HCEC 1CT (cell line): ENCODE data around the gene BATF3.
"Not testable (repeated sequence)": the region's sequence is repeated elsewhere in the genome, so short reads cannot be mapped to it uniquely, and the experiment has no call there.

Source experiments
- DNase-seq: peaks from one replicate; pipeline ENCODE4 v3.0.0-alpha.2; 2017

The BATF3 gene

DNA sequence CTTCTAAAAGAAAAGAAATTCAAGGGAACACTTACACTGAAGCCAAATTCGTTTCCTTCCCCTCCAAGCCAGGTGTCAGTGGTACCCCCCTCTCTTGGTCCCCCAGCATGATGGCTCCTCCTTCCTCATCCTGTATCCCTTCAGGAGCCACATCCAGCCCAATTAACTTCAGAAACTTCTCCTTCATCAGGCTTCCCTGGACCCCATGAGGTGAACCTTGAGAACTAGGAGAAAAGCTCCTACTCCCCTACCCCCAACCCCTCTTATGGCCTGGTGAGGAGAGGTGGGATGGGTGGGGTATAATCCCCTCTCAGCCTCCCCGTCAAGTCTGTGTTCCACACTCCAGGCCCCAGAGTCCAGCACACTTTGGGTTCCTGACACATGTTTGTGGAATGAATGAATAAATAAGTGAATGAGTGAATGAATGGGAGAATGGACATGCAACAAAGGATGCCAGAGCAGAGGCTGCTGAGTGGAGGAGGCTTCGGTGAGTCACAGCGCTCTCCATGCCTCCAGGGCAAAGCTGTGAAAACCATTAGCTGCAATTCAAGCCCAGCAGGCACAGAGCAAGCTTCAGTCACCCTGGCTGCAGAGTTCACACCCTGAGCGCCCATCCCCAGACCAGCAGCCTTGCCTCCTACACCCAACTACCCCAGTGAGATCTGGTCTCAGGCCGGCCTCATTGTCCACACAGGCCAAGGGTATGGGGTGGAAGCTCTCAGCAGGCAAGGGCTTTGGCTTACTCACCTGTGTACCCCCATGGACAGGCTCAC lies 43.8 kb downstream of the BATF3 start:
- peak; percentile 7 for DNase-seq

DNA sequence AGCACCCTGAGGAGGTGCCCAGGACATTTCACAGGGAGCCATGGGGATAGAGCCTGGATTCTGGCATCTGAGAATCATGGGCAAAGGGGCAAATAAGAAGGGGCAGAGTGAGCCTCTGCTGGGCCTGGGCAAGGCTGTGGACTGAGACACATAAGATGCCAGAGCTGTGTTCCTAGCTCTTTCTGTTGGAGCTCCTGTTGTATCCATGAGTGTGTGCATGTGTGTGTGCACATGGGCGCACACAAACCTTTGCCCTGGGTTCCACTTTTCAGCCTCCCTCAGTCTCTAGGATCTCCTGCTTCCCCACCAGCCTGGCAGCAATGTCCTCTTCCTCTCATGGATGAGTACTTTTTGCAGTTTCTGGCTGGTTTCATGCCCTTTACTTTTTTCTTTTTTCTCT lies 47.0 kb downstream of the BATF3 start:
- DNase-seq: no peak

GRCh38 chr1:212651977-212652376 lies 47.7 kb downstream of the BATF3 start:
- DNase-seq: no peak

- peak; percentile 18 for DNase-seq
Measured at GRCh38 chr1:212651521-212651920, 48.1 kb downstream of the BATF3 start.

DNA sequence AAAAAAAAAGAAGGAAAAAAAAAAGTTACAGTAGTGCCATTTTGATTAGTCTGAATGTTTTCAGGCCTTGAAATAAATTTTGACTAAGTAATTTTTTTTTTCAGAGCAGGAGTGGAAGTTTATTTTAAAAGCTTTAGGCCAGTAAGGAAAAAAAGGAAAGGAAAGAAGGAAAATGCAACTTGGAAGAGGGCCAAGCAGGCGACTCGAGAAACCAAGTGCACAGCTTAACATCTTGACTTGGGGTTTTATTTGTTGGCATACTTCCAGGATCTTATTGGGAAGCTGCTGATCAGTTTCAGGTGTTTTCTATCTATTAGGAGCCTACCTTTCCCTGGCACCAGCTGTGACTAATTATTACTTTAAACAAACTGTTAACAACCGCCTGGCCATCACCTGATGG lies 49.4 kb downstream of the BATF3 start:
- no peak for DNase-seq

- no peak for DNase-seq
Measured at GRCh38 chr1:212649020-212649419, 50.6 kb downstream of the BATF3 start.

DNA sequence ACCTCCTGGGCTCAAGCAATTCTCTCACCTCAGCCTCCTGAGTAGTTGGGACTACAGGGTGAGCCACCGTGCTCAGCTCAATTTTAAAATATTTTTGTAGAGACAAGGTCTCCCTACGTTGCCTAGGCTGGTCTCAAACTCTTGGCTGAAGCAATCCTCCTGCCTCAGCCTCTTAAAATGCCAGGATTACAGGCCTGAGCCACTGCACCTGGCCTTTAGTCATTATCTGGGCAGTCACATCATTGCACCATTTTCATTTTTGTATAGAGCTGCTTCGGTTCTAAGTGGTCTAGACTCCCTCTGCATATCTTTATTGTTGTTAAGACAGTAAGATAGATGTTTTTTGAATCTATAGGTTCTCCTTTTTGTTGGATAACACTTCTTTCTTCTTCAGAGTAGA lies 51.2 kb downstream of the BATF3 start:
- DNase-seq: no peak

GRCh38 chr1:212647004-212647403 lies 52.6 kb downstream of the BATF3 start:
- DNase-seq: no peak

- DNase-seq: no peak
Measured at GRCh38 chr1:212646588-212646987, 53.1 kb downstream of the BATF3 start.

GRCh38 chr1:212645546-212646543 lies 53.8 kb downstream of the BATF3 start:
- DNase-seq: no peak

DNA sequence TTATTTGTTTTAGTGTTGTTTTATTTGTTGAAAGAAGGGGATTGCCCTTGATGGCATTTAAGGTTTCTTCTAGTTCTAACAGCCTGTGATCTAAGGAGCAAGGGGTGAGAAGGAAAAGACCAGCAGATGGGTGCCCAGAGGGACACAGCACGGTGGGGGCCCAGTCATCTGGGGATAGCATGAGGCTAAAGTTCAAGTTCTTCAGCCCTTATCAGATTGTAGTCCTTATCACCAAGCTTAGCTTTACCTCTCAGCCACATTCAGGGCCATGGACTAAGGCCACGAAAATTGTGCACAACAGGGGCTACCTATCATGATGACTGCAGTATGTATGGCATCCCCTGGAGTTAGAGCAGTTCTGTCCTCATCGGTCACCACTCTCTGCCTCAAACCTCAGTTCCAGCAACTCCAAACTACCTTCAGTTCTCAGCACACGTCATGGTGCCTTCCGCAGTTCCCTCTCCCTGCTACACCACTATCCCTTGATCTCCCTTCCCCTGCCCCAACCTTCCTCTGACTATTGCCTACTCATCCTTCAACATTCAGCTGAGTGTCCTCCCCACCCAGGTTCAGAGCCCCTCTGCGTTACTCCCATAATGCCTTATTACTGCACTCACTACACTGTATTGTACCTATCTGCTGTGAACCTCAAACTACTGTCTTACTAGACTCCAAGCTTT lies 54.6 kb downstream of the BATF3 start:
- DNase-seq: no peak

DNA sequence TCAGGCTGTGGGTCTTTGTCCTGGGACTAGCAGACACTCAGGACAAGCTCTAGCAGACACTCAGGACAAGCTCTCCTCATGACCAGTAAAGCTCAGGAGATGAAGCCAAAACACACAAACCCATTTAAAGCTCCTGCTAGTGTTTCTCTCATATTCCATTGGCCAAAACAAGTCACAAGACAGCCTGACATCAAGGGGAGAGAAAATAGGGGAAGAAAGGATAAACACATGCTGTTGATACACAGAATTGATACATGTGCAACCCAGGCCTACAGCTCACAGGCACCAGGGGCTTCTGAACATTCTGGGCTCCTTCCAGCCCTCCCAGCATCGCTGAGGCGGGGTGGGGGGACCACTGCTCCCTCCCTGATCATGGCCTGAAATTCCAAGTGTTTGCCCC lies 55.8 kb downstream of the BATF3 start:
- DNase-seq: no peak

GRCh38 chr1:212641956-212642355 lies 57.7 kb downstream of the BATF3 start:
- DNase-seq: peak; percentile 20

GRCh38 chr1:212640223-212640878 lies 59.3 kb downstream of the BATF3 start:
- no peak for DNase-seq

DNA sequence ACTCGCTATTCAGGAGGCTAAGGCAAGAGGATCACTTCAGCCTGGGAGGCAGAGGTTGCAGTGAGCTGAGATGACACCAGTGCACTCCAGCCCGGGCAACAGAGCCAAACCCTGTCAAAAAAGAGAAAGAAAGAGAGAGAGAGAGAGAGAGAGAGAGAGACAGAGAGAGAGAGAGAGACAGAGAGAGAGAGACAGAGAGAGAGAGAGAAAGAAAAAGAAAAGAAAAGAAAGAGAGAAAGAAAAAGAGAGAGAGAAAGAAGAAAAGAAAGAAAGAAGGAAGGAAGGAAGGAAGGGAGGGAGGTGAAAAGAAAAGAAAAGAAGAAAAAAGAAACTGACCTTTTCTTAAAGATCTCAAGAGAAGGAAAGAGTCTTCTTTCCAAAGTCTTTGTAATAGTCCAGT lies 60.1 kb downstream of the BATF3 start:
- not testable (repeated sequence) for DNase-seq

DNA sequence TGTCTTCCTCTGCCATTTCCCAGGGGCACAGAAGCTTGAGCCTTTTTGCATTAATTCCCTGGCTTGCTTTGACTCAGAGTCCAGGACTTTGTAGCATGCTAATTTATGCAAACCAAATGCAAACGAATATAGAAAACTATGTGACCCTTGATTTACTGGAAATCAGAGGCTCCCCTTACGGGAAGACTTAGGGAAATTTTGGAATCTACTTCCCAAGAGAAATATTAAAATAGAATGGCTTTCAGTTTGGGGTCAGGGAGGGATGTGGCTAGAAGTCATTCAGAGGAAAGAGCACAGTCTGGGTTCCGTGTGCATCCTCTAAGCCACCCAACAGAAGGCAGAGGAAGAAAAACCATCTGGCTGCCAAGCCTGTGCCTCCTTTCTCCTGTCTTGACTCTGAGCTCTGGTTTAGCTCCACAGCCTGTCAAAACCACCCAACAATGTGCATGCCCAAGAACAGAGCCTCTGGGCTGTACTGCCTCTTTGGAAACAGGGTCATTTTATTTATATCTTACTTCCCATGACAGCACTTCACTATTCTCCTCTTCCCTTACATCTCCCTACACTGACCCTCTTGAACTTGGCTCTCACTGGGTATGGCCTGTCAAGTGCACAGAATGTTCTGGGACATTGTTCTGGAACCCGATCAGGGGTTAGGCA lies 61.0 kb downstream of the BATF3 start:
- peak; percentile 48 for DNase-seq

DNA sequence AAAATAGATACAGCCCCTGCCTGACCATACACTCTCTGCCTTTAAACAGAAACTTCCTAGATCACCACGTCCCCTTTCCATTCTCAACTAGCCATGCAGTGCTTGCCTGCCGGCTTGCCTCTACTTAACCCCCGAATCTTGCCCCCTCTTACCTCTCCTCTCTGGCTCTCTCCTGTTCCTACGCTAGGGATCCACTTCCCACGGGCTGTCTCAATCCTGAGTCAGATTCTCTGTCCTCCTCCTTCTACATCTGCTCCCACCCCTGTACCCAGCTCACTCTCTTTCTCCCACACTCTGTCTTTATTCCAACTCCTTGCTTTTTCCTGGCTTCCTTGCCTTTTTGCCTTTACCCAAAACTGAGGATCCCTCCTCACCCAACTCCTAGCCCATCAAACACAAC lies 61.7 kb downstream of the BATF3 start:
- peak; percentile 22 for DNase-seq
